HepG2 (cell line): ENCODE measurements around the gene ZNF425. TPM values are rescaled to one million over a fixed set of nuclear protein-coding genes. Genes with fewer than 3 reads are reported as not detected.

Source experiments
- ATAC-seq: fragments of 200-7000 bp; cut with Tn5 transposase; 3 replicates; pipeline ENCODE4 v1.9.1; 2020; ENCODE audit warnings: mild to moderate bottlenecking, moderate library complexity
- Bru-seq: library from RNA; stranded (reverse); fragments of 400-500 nt; gene quantifications from one replicate; lab custom pipeline; 2021; lab: Mats Ljungman, UMichigan
- BruChase-seq, 2 experiments: library from RNA; stranded (reverse); fragments of 400-500 nt; gene quantifications; one replicate each; lab custom pipeline; 2021; lab: Mats Ljungman, UMichigan
- BruUV-seq: library from RNA; stranded (reverse); fragments of 400-500 nt; replicated peaks from 2 replicates; lab custom pipeline; 2021; lab: Mats Ljungman, UMichigan
- CTCF ChIA-PET: fragments of 300-600 bp; formaldehyde crosslinking; extraction: SDS; loops from one replicate; lab custom pipeline; 2021; ENCODE audit warnings: low total read pairs, inconsistent platforms, low intra/inter-chr PET ratio; lab: Yijun Ruan, JAX
- POLR2A ChIA-PET: fragments of 350-600 bp; sonication (Branson Sonifier 250); formaldehyde crosslinking; loops from one replicate; lab custom pipeline; 2020; ENCODE audit warnings: antibody characterized with exemption, inconsistent platforms; lab: Yijun Ruan, JAX
- DNase-seq: peaks from one replicate; pipeline ENCODE4 v3.0.0-alpha.2; 2015; ENCODE audit warnings: low spot score
- FAIRE-seq: peaks from 3 replicates; lab custom pipeline; 2011; peaks lifted over from hg19 to GRCh38; lab: Jason Lieb, UNC
- H2AFZ ChIP-seq: one replicate; pipeline ENCODE4 v1.6.1; 2011; ENCODE audit warnings: low read length, inconsistent platforms
- H3K27ac ChIP-seq: fragments of 300-600 bp; 3 replicates; pipeline ENCODE4 v1.8.0; 2011; ENCODE audit warnings: mixed run types, mild to moderate bottlenecking, mixed read lengths, low read length, inconsistent platforms; ENCODE audit not compliant: insufficient read depth; ENCODE audit errors: extremely low read length
- H3K27me3 ChIP-seq, 2 experiments: fragments of 200-600 bp in 1 of 2; 2 replicates in 1 of 2; 3 replicates in 1 of 2; pipeline versions ENCODE4 v1.6.0 to v1.8.0; 2011; ENCODE audit warnings: low read length in 2 of 2, mild to moderate bottlenecking in 2 of 2, moderate library complexity in 2 of 2, inconsistent platforms in 1 of 2; ENCODE audit not compliant: insufficient read depth in 2 of 2, control insufficient read depth in 1 of 2
- H3K36me3 ChIP-seq, 2 experiments: fragments of 200-600 bp in 1 of 2; replicated peaks in 1 of 2; 2 replicates in 1 of 2; 3 replicates in 1 of 2; pipeline versions ENCODE4 v1.5.1 to v1.8.0; 2011; ENCODE audit warnings: low read length in 2 of 2, inconsistent platforms in 1 of 2; ENCODE audit not compliant: insufficient read depth in 2 of 2, control insufficient read depth in 1 of 2
- H3K4me1 ChIP-seq: 2 replicates; pipeline ENCODE4 v1.5.1; 2012; ENCODE audit warnings: low read length, inconsistent platforms; ENCODE audit not compliant: insufficient read depth
- H3K4me2 ChIP-seq: 2 replicates; pipeline ENCODE4 v1.6.0; 2011; ENCODE audit warnings: low read depth, low read length, inconsistent platforms
- H3K4me3 ChIP-seq, 3 experiments: fragments of 200-600 bp in 1 of 3; sonication (generic), shearing (Covaris generic) in 1 of 3; replicated peaks in 1 of 3; 2 replicates each; pipeline ENCODE4 v1.5.1; 2011 to 2016; ENCODE audit warnings: low read length in 3 of 3, inconsistent platforms in 2 of 3, low read depth in 2 of 3, mild to moderate bottlenecking in 2 of 3, control low read depth in 1 of 3, mixed read lengths in 1 of 3; ENCODE audit not compliant: insufficient read depth in 1 of 3
- H3K79me2 ChIP-seq: one replicate; pipeline ENCODE4 v1.6.1; 2011; ENCODE audit warnings: low read length, inconsistent platforms; ENCODE audit not compliant: insufficient read depth
- H3K9ac ChIP-seq: 2 replicates; pipeline ENCODE4 v1.6.0; 2011; ENCODE audit warnings: mild to moderate bottlenecking, low read depth, low read length, inconsistent platforms; ENCODE audit not compliant: insufficient read depth
- H3K9me3 ChIP-seq: 2 replicates; pipeline ENCODE4 v1.5.1; 2012; ENCODE audit warnings: mild to moderate bottlenecking, low read length
- H4K20me1 ChIP-seq: 2 replicates; pipeline ENCODE4 v1.6.0; 2011; ENCODE audit warnings: inconsistent platforms, mild to moderate bottlenecking, low read length, moderate library complexity; ENCODE audit not compliant: insufficient read depth
- GLMP ChIP-seq: sonication (generic); formaldehyde crosslinking; IDR thresholded peaks from 2 replicates; pipeline ENCODE4 v1.9.0; 2021; ENCODE audit warnings: missing genetic modification reagents, mild to moderate bottlenecking, borderline replicate concordance
- HMG20B ChIP-seq: conservative IDR thresholded peaks from 2 replicates; pipeline ENCODE4 v1.6.1; 2016; ENCODE audit warnings: missing genetic modification reagents, missing compliant biosample characterization
- ZNF343 ChIP-seq: sonication (generic); formaldehyde crosslinking; IDR thresholded peaks from 2 replicates; pipeline ENCODE4 v1.4.0; 2020; ENCODE audit warnings: mild to moderate bottlenecking, missing genetic modification reagents
- ZNF431 ChIP-seq: sonication (generic); formaldehyde crosslinking; IDR thresholded peaks from 2 replicates; pipeline ENCODE4 v1.9.0; 2022; ENCODE audit warnings: missing genetic modification reagents, low read depth, mild to moderate bottlenecking, borderline replicate concordance
- ZNF761 ChIP-seq: sonication (generic); formaldehyde crosslinking; conservative IDR thresholded peaks from 2 replicates; pipeline ENCODE4 v1.4.0; 2020; ENCODE audit warnings: mild to moderate bottlenecking, missing genetic modification reagents
- WGBS: methylation state at CpG from one replicate; pipeline ENCODE4 v1.1.6; 2017; ENCODE audit warnings: low lambda C conversion rate; 5-methylcytosine and 5-hydroxymethylcytosine counted together
- in situ Hi-C: cut with HindIII; loops from 2 replicates; pipeline ENCODE4 v1.10.0; 2017; ENCODE audit warnings: low pct_unique_long_range_greater_than_20kb; ENCODE audit not compliant: extremely low pct_ligation_motif_present
- intact Hi-C: fragments of 100-400 bp; cut with micrococcal nuclease; formaldehyde crosslinking; loops from one replicate; pipeline ENCODE4 v1.10.0; 2022; ENCODE audit not compliant: unreplicated experiment
- long read RNA-seq, 2 experiments: library from RNA in 1 of 2; library from polyadenylated mRNA in 1 of 2; stranded (forward) in 1 of 2; unstranded in 1 of 2; transcript quantifications; one replicate each; pipeline ENCODE4 v2.0.0, GENCODE V29; 2019 to 2022
- polyA minus RNA-seq, 3 experiments: library from RNA; depleted of rRNA, polyadenylated mRNA; stranded (reverse); fragments of >200 nt; gene quantifications; 2 replicates each; pipeline ENCODE4 v1.2.3, GENCODE V29; 2011; ENCODE audit warnings: low replicate concordance in 1 of 3
- polyA plus RNA-seq, 8 experiments: library from polyadenylated mRNA; depleted of rRNA in 3 of 8; stranded (reverse) in 7 of 8; unstranded in 1 of 8; fragments of >200 nt; fragmentation: Illumina TruSeq in 4 of 8; extraction: Trizol in 4 of 8; gene quantifications; 2 replicates each; pipeline versions ENCODE4 v1.2.1 to v1.2.3, GENCODE V29; 2011 to 2016; ENCODE audit warnings: low read depth in 4 of 8, missing spikeins in 1 of 8, mixed read lengths in 1 of 8; ENCODE audit not compliant: insufficient read depth in 1 of 8
- total RNA-seq, 5 experiments: library from RNA; depleted of rRNA; stranded (reverse); fragments of >200 nt; fragmentation: Illumina TruSeq; extraction: Trizol; gene quantifications; 2 replicates each; pipeline ENCODE4 v1.2.3, GENCODE V29; 2016; ENCODE audit warnings: low read depth in 1 of 5
- TF ChIP-seq, protein P1 (sequence below): sonication (generic); formaldehyde crosslinking; IDR thresholded peaks from 2 replicates; pipeline ENCODE4 v1.5.1; 2020; ENCODE audit warnings: missing genetic modification reagents, mild to moderate bottlenecking, borderline replicate concordance

ZNF425 gene, protein sequence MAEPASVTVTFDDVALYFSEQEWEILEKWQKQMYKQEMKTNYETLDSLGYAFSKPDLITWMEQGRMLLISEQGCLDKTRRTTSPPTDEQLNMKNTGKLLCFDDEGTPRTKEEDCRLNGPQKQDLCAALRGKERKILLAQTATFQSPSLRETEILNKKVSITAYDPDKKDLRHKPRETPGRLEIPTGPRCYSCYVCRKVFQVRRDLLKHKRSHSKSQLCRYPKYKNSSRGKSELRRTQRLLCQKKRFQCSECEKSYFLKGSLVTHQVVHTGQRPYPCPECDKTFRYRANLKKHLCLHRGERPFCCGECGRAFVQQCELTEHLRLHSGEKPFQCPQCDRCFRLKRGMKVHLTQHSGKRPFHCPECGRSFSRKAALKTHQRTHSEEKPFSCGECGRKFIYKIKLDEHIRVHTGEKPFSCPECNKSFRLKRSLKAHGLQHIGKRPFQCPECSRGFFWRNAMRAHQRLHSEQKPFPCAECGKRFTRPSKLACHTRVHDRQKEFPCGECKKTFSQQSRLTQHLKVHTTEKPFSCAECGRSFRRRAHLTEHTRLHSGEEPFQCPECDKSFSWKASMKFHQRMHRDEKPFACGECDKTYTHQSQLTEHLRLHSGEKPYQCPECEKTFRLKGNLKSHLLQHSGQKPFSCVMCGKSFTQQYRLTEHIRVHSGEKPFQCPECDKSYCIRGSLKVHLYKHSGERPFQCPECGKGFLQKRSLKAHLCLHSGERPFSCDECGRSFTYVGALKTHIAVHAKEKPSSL
- 0.97 and 1.1 TPM in 2 replicates for total RNA-seq (2016; rRNA removed; fragmentation: Illumina TruSeq; extraction: Trizol)
- 0.09 and 0.61 TPM in 2 replicates for total RNA-seq (2016; cell fraction: cytosol; rRNA removed; fragmentation: Illumina TruSeq; extraction: Trizol; ENCODE audit: low read depth)
- 0.82 and 1.1 TPM in 2 replicates for total RNA-seq (2016; cell fraction: insoluble cytoplasmic fraction; rRNA removed; fragmentation: Illumina TruSeq; extraction: Trizol)
- 0.24 and 0.49 TPM in 2 replicates for total RNA-seq (2016; cell fraction: membrane; rRNA removed; fragmentation: Illumina TruSeq; extraction: Trizol)
- total RNA-seq (2016; cell fraction: nucleus; rRNA removed; fragmentation: Illumina TruSeq; extraction: Trizol), result 0.43 and 0.53 TPM in 2 replicates
- 0.51 and 0.55 TPM in 2 replicates for polyA plus RNA-seq (2011; rRNA removed)
- polyA plus RNA-seq (2011; cell fraction: cytosol; rRNA removed), result 0.51 and 0.69 TPM in 2 replicates
- 0.42 and 0.66 TPM in 2 replicates for polyA plus RNA-seq (2011; cell fraction: nucleus; rRNA removed)
- 0.97 and 1.6 TPM in 2 replicates for polyA plus RNA-seq (2012)
- polyA plus RNA-seq (2016; cell fraction: cytosol; fragmentation: Illumina TruSeq; extraction: Trizol; ENCODE audit: low read depth), result 0.28 TPM in 1 of 2 replicates, not detected in the other
- 0.74 and 1.1 TPM in 2 replicates for polyA plus RNA-seq (2016; cell fraction: insoluble cytoplasmic fraction; fragmentation: Illumina TruSeq; extraction: Trizol; ENCODE audit: low read depth)
- 0.17 and 0.31 TPM in 2 replicates for polyA plus RNA-seq (2016; cell fraction: membrane; fragmentation: Illumina TruSeq; extraction: Trizol; ENCODE audit: low read depth)
- polyA plus RNA-seq (2016; cell fraction: nucleus; fragmentation: Illumina TruSeq; extraction: Trizol; ENCODE audit: insufficient read depth, low read depth), result 0.93 and 1.4 TPM in 2 replicates
- polyA minus RNA-seq (2011; rRNA and poly(A)+ RNA removed; ENCODE audit: low replicate concordance), result 0.16 and 1.4 TPM in 2 replicates
- polyA minus RNA-seq (2011; cell fraction: cytosol; rRNA and poly(A)+ RNA removed), result 0.62 and 1.7 TPM in 2 replicates
- 0.77 and 1.2 TPM in 2 replicates for polyA minus RNA-seq (2011; cell fraction: nucleus; rRNA and poly(A)+ RNA removed)
- Bru-seq, nascent RNA, result percentile 42 among the genes with signal in this experiment
- BruChase-seq, experiment 1, labeled RNA remaining after a 6-hour chase, result percentile 39 among the genes with signal in this experiment
- BruChase-seq, experiment 2, labeled RNA remaining after a 2-hour chase, result percentile 37 among the genes with signal in this experiment
- long read RNA-seq, experiment 1, partial matches to known transcripts, result 0 of 2 reads
- long read RNA-seq, experiment 1, other reads (novel, unspliced or antisense), result 2 of 2 reads
- long read RNA-seq, experiment 2, partial matches to known transcripts, result 0 of 1 reads
- long read RNA-seq, experiment 2, other reads (novel, unspliced or antisense), result 0 of 1 reads

DNA sequence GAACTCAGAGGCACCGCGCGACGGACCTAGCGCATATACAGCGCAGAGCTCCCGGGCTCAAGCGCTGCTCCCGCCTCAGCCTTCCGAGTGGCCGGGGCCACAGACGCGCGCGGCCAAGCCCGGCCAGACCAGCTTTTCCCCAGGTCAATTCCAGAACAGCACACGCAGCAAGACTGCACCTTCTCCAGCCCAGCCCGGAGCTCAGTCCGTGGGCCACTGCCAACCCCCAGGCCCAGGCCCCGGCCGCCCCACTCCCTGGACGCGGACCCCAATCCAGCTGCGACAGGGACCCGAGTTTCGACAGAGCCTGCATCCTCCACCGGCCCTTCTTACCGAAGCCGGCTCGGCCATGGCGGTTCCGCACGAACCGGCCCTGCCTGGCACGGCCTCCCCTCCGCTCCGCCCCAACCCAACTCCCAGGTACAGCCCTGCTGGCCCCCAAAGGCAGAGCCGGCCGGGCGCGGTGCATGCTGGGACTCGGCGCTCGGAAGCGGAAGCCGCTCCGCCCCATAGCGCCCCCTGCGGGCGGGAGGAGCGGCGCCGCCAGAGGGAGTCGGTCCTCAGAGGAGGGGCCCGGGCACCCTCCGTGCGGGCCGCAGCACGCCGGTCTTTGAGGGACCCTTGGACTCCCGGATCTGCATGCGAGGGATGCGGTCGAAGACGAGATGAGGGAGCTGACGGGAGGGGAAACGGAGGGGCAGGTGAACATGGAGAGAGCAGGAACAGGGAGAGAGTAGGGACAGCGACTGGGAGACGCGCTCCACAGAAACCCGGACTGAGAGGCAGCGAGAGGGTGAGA, at the start of gene ZNF425:
Gene ZNF425 (minus strand): TSS at position 462 of the 799 bp plus-strand sequence. CDS start 111 bp downstream, at position 351.
- DNase-seq, result peak; percentile 85
- POLR2A ChIA-PET, result interaction anchor here (0.6 to 2.8 kb wide), 4 partner anchors 22 to 69 kb away, joined by 3 to 42 read pairs (median 4); partner anchors contain the start of genes ZNF282 and ZNF398
- Histone ChIP-seq H4K20me1 (no peaks in the 10 kb centered on the region), H3K4me2 (peak within 1 kb of the TSS; percentile 88), H3K9ac (peak within 1 kb of the TSS; percentile 98), H3K36me3 (peaks cover 0 to 10% of the 10 kb centered on the region in 2 experiments; a peak in 1 of 5 replicates), H3K4me3 (peak within 1 kb of the TSS; percentile 81 to 98 (median 92)), H3K79me2 (peaks cover 22% of the 10 kb centered on the region), H3K4me1 (peaks cover 18% of the 10 kb centered on the region), H3K27me3 (no peaks in the 10 kb centered on the region; a peak in 2 of 5 replicates), H3K9me3 (peaks cover 10% of the 10 kb centered on the region), H2AFZ (no peak within 1 kb of the TSS), H3K27ac (peak within 1 kb of the TSS; percentile 86)
- BruUV-seq, result no TSS peak
- in situ Hi-C loops, result no loop called here
- FAIRE-seq, result peak; percentile 8
- CTCF ChIA-PET, result interaction anchor here (0.6 to 3.5 kb wide), 3 partner anchors 21 to 120 kb away, joined by 3 to 26 read pairs (median 15); partner anchors contain the start of genes ZNF398 and ZNF786
- ATAC-seq, result peak; percentile 92
- WGBS, result 0% methylated on average over 16 of the region's 72 CpGs
- intact Hi-C loops, result loop anchor here (1.0 kb wide), 2 partner anchors 22 to 36 kb away; partner anchors contain the start of gene ZNF786
- TF ChIP-seq, protein P1, sequence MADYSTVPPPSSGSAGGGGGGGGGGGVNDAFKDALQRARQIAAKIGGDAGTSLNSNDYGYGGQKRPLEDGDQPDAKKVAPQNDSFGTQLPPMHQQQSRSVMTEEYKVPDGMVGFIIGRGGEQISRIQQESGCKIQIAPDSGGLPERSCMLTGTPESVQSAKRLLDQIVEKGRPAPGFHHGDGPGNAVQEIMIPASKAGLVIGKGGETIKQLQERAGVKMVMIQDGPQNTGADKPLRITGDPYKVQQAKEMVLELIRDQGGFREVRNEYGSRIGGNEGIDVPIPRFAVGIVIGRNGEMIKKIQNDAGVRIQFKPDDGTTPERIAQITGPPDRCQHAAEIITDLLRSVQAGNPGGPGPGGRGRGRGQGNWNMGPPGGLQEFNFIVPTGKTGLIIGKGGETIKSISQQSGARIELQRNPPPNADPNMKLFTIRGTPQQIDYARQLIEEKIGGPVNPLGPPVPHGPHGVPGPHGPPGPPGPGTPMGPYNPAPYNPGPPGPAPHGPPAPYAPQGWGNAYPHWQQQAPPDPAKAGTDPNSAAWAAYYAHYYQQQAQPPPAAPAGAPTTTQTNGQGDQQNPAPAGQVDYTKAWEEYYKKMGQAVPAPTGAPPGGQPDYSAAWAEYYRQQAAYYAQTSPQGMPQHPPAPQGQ (CRISPR knock-in tag), result no peak
- TF ChIP-seq GLMP (CRISPR knock-in tag) (no peak; the same call in 1 of the 2 replicates), ZNF343 (CRISPR knock-in tag) (peak; percentile 38; the same call in 1 of the 2 replicates), ZNF431 (CRISPR knock-in tag) (peak; percentile 80; the same call in 1 of the 2 replicates), HMG20B (CRISPR knock-in tag) (no peak; the same call in 1 of the 2 replicates), ZNF761 (no peak)
